Measurements from ENCODE around the gene HGFAC.

HGFAC gene

DNA sequence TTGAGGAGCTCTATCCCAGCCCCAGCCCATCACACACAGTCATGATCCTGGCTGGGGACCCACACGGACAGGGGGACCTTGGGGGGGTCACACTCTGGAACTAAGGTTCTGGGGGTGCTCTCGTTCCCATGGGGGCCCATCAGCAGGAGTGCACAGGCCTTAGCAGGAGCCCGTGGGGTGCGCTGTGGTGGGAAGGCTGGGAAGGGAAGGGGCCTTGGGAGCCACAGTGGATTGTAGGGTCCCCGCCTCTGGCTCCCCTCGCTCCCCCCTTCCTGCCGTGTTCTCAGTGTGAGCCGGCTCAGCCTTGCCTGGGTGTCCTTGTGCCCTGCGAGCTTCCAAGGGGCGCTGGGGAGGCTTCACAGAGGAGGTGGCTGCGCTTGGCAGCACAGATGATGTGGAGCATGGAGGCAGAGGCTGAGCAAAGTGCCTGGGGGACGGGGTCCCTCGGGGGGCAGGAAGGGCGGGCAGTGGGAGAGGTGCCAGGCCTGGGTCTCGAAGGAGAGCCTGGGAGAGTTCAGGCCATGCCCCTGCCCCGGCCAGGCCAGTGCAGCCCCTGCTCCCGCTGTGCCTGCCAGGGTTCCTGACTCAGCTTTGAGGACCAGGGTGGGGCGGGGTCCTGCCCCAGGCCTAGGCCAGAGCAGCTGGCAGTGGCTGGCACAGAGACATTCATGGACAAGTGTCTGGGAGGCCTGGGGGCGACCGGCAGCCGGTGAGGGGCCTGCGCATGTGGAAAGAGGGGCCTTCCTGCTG lies 5.5 kb upstream of the HGFAC start:
- Histone ChIP-seq H3K4me3 (ENCODE audit: low read length) (no peak overlapping the region), H3K4me1 (ENCODE audit: control insufficient read depth, insufficient read depth, low read length) (peaks cover 2% of the 10 kb centered on the region; the same call in 1 of the 2 replicates), H3K9me3 (ENCODE audit: control insufficient read depth, insufficient read depth, low read length) (no peaks in the 10 kb centered on the region), H3K36me3 (ENCODE audit: control insufficient read depth, insufficient read depth, low read length) (no peaks in the 10 kb centered on the region), H3K27ac (ENCODE audit: low read length) (no peak overlapping the region), H3K27me3 (ENCODE audit: control insufficient read depth, insufficient read depth, low read length) (no peaks in the 10 kb centered on the region)
- WGBS (ENCODE audit: insufficient coverage, insufficient read length): no CpG with 5 or more reads among the region's 22 CpGs
- no peak for DNase-seq (ENCODE audit: low read depth, low spot score)

DNA sequence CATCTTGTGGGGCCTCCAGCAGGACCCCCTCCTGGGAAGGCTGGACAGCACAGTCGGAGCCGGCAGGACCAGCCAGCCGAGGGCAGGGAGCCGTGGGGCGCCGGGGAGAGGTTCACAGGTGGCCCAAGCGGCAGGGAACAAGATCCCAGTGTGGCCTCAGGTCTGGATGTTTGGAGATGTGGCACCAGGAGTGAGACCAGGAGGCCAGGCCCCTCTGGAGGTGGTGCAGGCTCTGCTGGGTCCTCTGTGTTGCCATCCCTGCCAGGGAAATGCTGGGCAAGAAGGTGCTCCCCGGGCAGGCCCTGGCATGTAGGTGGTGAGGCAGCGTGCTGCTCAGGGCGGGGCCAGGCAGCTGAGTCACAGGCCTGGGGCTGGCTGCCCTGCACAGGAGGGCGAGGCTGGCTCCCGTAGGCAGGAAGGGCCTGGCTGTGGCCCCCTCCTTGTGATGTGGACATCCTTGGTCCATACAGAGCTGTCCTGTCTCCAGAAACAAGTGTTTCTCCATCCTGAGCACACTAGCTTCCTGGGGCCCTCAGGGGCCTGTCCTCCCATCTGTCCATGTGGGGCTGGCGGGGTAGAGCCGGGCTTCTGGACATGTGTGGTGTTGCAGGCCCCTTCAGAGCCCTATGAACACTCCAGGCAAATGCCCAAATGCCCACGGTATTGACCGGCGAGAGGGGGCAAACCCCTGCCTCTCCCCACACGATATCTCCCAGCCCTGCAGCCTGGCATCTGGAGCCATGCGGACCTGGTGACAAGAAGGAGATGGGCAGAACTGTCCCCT lies 4.8 kb upstream of the HGFAC start:
- Histone ChIP-seq H3K27me3 (ENCODE audit: control insufficient read depth, insufficient read depth, low read length) (no peaks in the 10 kb centered on the region), H3K36me3 (ENCODE audit: control insufficient read depth, insufficient read depth, low read length) (no peaks in the 10 kb centered on the region), H3K4me3 (ENCODE audit: low read length) (no peak overlapping the region), H3K4me1 (ENCODE audit: control insufficient read depth, insufficient read depth, low read length) (peaks cover 2% of the 10 kb centered on the region; the same call in 1 of the 2 replicates), H3K9me3 (ENCODE audit: control insufficient read depth, insufficient read depth, low read length) (no peaks in the 10 kb centered on the region), H3K27ac (ENCODE audit: low read length) (no peak overlapping the region)
- WGBS (ENCODE audit: insufficient coverage, insufficient read length): no CpG with 5 or more reads among the region's 19 CpGs
- DNase-seq (ENCODE audit: low read depth, low spot score): no peak

GRCh38 chr4:3437582-3437936 lies 4.2 kb upstream of the HGFAC start:
- no peaks in the 10 kb centered on the region for H3K27me3 ChIP-seq (ENCODE audit: control insufficient read depth, insufficient read depth, low read length)
- H3K4me3 ChIP-seq (ENCODE audit: low read length): no peak overlapping the region
- no peak for DNase-seq (ENCODE audit: low read depth, low spot score)
- no peaks in the 10 kb centered on the region for H3K9me3 ChIP-seq (ENCODE audit: control insufficient read depth, insufficient read depth, low read length)
- peaks cover 2% of the 10 kb centered on the region; the same call in 1 of the 2 replicates for H3K4me1 ChIP-seq (ENCODE audit: control insufficient read depth, insufficient read depth, low read length)
- H3K36me3 ChIP-seq (ENCODE audit: control insufficient read depth, insufficient read depth, low read length): no peaks in the 10 kb centered on the region
- H3K27ac ChIP-seq (ENCODE audit: low read length): no peak overlapping the region
- WGBS (ENCODE audit: insufficient coverage, insufficient read length): no CpG with 5 or more reads among the region's 9 CpGs

DNA sequence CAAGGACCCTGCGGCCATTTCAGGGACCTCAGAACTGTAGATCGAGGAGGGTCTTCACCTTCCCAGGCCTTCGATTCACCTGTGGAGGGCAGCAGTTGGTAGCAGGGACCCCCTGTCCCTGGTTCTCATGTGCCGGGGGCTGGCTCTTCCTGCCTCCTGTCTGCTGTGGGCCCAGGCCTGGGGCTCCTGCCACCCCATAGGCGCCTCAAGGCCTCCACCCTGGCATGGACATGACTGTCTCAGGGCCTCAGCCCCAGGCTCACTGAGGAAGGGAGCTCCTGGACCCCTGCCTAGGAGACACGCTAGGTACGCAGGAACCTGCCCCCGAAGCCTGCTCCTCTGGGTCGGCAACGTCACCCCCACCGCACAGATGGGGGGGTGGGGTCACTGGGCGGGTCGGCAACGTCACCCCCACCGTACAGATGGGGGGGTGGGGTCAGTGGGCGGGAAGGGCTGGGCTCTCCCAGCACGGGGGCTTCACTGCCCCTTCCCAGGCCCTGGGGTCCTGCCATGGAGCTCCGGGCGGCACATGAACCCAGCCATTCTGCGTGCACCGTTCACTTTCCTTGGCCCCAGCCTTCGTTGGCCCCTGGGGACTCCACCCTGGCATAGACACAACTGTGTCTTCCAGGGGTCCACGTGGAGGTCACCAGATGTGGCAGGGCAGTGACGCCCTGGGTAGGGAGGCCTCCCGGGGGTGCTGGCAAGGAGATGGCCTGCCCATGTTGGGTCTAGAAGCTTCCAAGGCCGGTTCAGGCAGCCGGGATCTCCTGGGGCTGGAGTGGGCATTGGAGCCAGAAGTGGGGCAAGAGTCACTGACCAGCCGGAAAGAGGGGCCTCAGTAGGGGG lies 3.5 kb upstream of the HGFAC start:
- no peaks in the 10 kb centered on the region for H3K27me3 ChIP-seq (ENCODE audit: control insufficient read depth, insufficient read depth, low read length)
- no CpG with 5 or more reads among the region's 28 CpGs for WGBS (ENCODE audit: insufficient coverage, insufficient read length)
- no peak overlapping the region for H3K27ac ChIP-seq (ENCODE audit: low read length)
- H3K36me3 ChIP-seq (ENCODE audit: control insufficient read depth, insufficient read depth, low read length): no peaks in the 10 kb centered on the region
- H3K4me3 ChIP-seq (ENCODE audit: low read length): no peak overlapping the region
- no peak for DNase-seq (ENCODE audit: low read depth, low spot score)
- H3K4me1 ChIP-seq (ENCODE audit: control insufficient read depth, insufficient read depth, low read length): peaks cover 2% of the 10 kb centered on the region; the same call in 1 of the 2 replicates
- no peaks in the 10 kb centered on the region for H3K9me3 ChIP-seq (ENCODE audit: control insufficient read depth, insufficient read depth, low read length)

DNA sequence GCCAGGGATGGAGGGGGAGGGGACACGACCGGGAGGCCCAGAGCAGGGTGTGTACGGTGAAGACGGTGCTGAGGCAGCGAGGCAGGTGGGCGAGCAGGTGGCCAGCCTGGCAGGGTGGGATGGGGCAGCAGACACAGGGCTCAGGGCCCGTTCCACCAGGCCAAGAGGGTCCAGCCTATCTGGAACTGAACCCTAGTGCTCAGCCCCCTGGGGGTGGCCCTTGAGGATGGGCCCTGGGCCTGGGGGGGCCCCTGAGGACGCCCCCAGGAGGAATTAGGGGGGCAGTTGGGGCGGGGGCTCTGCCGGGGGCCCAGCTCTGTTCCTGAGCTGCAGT lies 3.0 kb upstream of the HGFAC start:
- Histone ChIP-seq H3K4me1 (ENCODE audit: control insufficient read depth, insufficient read depth, low read length) (peaks cover 2% of the 10 kb centered on the region; the same call in 1 of the 2 replicates), H3K27ac (ENCODE audit: low read length) (no peak overlapping the region), H3K36me3 (ENCODE audit: control insufficient read depth, insufficient read depth, low read length) (no peaks in the 10 kb centered on the region), H3K9me3 (ENCODE audit: control insufficient read depth, insufficient read depth, low read length) (no peaks in the 10 kb centered on the region), H3K27me3 (ENCODE audit: control insufficient read depth, insufficient read depth, low read length) (no peaks in the 10 kb centered on the region), H3K4me3 (ENCODE audit: low read length) (no peak overlapping the region)
- no peak for DNase-seq (ENCODE audit: low read depth, low spot score)
- WGBS (ENCODE audit: insufficient coverage, insufficient read length): no CpG with 5 or more reads among the region's 10 CpGs

DNA sequence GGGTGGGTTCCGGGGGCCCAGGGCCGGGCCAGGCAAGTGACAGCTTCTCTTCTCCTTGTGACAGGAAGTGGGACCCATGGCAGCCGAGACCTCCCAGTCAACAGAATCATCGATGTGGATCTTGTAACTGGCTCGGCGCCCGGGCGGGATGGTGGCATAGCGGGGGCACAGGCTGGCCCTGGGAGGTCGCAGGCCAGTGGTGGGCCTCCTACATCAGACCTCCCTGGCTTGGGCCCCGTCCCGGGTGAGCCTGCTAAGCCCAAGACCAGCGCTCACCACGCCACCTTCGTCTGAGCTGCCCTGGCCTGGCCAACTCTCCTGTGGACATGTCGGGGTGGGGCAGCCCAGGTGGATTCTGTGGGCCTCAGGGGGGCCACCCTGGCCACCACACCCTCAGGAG lies 2.4 kb upstream of the HGFAC start:
- Histone ChIP-seq H3K4me1 (ENCODE audit: control insufficient read depth, insufficient read depth, low read length) (peaks cover 2% of the 10 kb centered on the region; the same call in 1 of the 2 replicates), H3K27ac (ENCODE audit: low read length) (no peak overlapping the region)
- no CpG with 5 or more reads among the region's 16 CpGs for WGBS (ENCODE audit: insufficient coverage, insufficient read length)

DNA sequence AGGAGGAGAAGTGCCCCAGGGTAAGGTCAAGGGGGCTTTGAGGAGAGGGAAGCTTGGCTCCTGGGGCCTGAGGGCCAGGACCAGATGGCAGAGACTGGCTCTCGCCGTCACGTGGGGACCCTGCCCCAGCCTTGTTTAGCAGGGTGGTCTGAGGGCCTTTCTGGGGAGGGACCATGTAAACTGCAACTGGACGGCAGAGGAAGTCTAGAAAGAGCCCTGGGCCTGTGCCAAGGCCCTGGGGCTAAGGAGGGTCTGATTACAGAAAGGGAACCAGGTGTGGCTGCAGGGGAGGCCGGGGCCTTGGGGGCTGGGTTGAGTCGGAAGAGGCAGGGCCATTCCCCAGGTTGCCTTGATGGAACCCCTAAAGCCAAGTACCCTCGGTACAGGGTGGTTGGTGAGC lies 1.8 kb upstream of the HGFAC start:
- no peak overlapping the region for H3K27ac ChIP-seq (ENCODE audit: low read length)
- H3K4me3 ChIP-seq (ENCODE audit: low read length): no peak overlapping the region
- H3K27me3 ChIP-seq (ENCODE audit: control insufficient read depth, insufficient read depth, low read length): no peaks in the 10 kb centered on the region
- no peaks in the 10 kb centered on the region for H3K9me3 ChIP-seq (ENCODE audit: control insufficient read depth, insufficient read depth, low read length)
- H3K36me3 ChIP-seq (ENCODE audit: control insufficient read depth, insufficient read depth, low read length): no peaks in the 10 kb centered on the region
- DNase-seq (ENCODE audit: low read depth, low spot score): no peak
- H3K4me1 ChIP-seq (ENCODE audit: control insufficient read depth, insufficient read depth, low read length): peaks cover 2% of the 10 kb centered on the region; the same call in 1 of the 2 replicates
- no CpG with 5 or more reads among the region's 7 CpGs for WGBS (ENCODE audit: insufficient coverage, insufficient read length)

More for the DNA sequence above, 2.4 kb upstream of the HGFAC start:
- Histone ChIP-seq H3K36me3 (ENCODE audit: control insufficient read depth, insufficient read depth, low read length) (no peaks in the 10 kb centered on the region), H3K4me3 (ENCODE audit: low read length) (no peak overlapping the region), H3K9me3 (ENCODE audit: control insufficient read depth, insufficient read depth, low read length) (no peaks in the 10 kb centered on the region), H3K27me3 (ENCODE audit: control insufficient read depth, insufficient read depth, low read length) (no peaks in the 10 kb centered on the region)
- no peak for DNase-seq (ENCODE audit: low read depth, low spot score)

DNA sequence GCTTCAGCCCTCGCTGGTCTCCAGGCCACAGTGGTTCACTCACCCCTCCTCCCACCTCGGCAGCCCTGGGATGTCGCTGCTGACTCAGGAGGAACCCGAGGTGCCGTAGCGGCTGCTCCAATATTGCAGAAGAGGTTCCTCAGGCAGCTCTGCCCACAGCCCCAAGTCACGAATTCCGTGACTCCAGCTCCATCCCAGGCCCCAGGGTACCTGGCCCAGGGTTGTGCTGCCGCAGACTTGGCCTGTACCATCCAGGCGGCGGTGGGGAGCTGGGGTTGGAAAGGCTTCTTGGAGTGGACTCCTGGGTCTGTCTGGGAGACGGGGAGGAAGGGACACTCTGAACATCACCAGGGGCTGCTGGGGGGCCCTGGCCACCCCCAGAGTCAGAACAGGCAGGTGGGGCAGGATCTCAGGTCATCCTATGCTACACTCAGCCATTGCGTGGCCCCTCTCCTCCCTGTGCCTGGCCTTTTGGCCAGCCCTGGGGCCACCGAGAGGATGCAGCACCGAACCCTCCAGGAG lies 728 bp upstream of the HGFAC start:
- no peaks in the 10 kb centered on the region for H3K36me3 ChIP-seq (ENCODE audit: control insufficient read depth, insufficient read depth, low read length)
- no peak overlapping the region for H3K27ac ChIP-seq (ENCODE audit: low read length)
- H3K4me3 ChIP-seq (ENCODE audit: low read length): no peak overlapping the region
- no peaks in the 10 kb centered on the region for H3K27me3 ChIP-seq (ENCODE audit: control insufficient read depth, insufficient read depth, low read length)
- no peak for DNase-seq (ENCODE audit: low read depth, low spot score)
- no peaks in the 10 kb centered on the region for H3K9me3 ChIP-seq (ENCODE audit: control insufficient read depth, insufficient read depth, low read length)
- no CpG with 5 or more reads among the region's 15 CpGs for WGBS (ENCODE audit: insufficient coverage, insufficient read length)
- no peaks in the 10 kb centered on the region; the same call in 1 of the 2 replicates for H3K4me1 ChIP-seq (ENCODE audit: control insufficient read depth, insufficient read depth, low read length)

- H3K4me3 ChIP-seq (ENCODE audit: low read length): no peak overlapping the region
- H3K36me3 ChIP-seq (ENCODE audit: control insufficient read depth, insufficient read depth, low read length): no peaks in the 10 kb centered on the region
- no CpG with 5 or more reads among the region's 14 CpGs for WGBS (ENCODE audit: insufficient coverage, insufficient read length)
- no peaks in the 10 kb centered on the region for H3K4me1 ChIP-seq (ENCODE audit: control insufficient read depth, insufficient read depth, low read length)
- no peak for DNase-seq (ENCODE audit: low read depth, low spot score)
- no peak overlapping the region for H3K27ac ChIP-seq (ENCODE audit: low read length)
- no peaks in the 10 kb centered on the region for H3K27me3 ChIP-seq (ENCODE audit: control insufficient read depth, insufficient read depth, low read length)
- no peaks in the 10 kb centered on the region for H3K9me3 ChIP-seq (ENCODE audit: control insufficient read depth, insufficient read depth, low read length)
Measured at GRCh38 chr4:3442460-3442958, 741 bp downstream of the HGFAC start.

All from iPS DF 6.9 (cell line).